DMS153 (cell line): ENCODE data around the gene BMPR2.

Source experiments
- DNase-seq: peaks from one replicate; lab custom pipeline; 2025; lab: John Stamatoyannopoulos, UW

BMPR2 gene

GRCh38 chr2:202604699-202605098, 228.6 kb downstream of the BMPR2 start:
- DNase-seq = no peak

GRCh38 chr2:202605174-202605573, 229.0 kb downstream of the BMPR2 start:
- DNase-seq = no peak

- no peak for DNase-seq
These were observed 232.2 kb downstream of the BMPR2 start for GRCh38 chr2:202608142-202608852.

GRCh38 chr2:202609381-202610145, 233.4 kb downstream of the BMPR2 start:
- DNase-seq = no peak

- DNase-seq = no peak
These were observed 234.3 kb downstream of the BMPR2 start for GRCh38 chr2:202610380-202610779.

- DNase-seq = no peak
These were observed 236.0 kb downstream of the BMPR2 start for GRCh38 chr2:202612145-202612544.

- DNase-seq = no peak
These were observed 237.4 kb downstream of the BMPR2 start for GRCh38 chr2:202613479-202613878.
